Mononuclear cell (primary cell): ENCODE measurements around the gene AMPH. TPM values are rescaled to one million over a fixed set of nuclear protein-coding genes. Genes with fewer than 3 reads are reported as not detected.
"Not testable (repeated sequence)": the region's sequence is repeated elsewhere in the genome, so short reads cannot be mapped to it uniquely, and the experiment has no call there.

Experiments
- H3K27me3 ChIP-seq: 2 replicates; pipeline ENCODE4 v1.6.0; 2011; ENCODE audit warnings: low read length, control low read depth; ENCODE audit not compliant: insufficient read depth
- H3K4me1 ChIP-seq: 2 replicates; pipeline ENCODE4 v1.5.1; 2011; ENCODE audit warnings: mild to moderate bottlenecking, low read length, control low read depth; ENCODE audit not compliant: insufficient read depth
- H3K4me3 ChIP-seq: 2 replicates; pipeline ENCODE4 v1.5.1; 2011; ENCODE audit warnings: mild to moderate bottlenecking, low read length, moderate library complexity
- H3K9me3 ChIP-seq: 2 replicates; pipeline ENCODE4 v1.5.1; 2011; ENCODE audit warnings: low read depth, mild to moderate bottlenecking, control low read depth, low read length
- total RNA-seq: library from RNA; depleted of rRNA; stranded (reverse); fragments of >200 nt; gene quantifications from one replicate; pipeline ENCODE4 v1.2.3, GENCODE V29; 2012

AMPH gene
- total RNA-seq, 1 donor, result 0.10 TPM

GRCh38 chr7:38428041-38428440 lies 203.1 kb downstream of the AMPH start:
- peaks cover 9% of the 10 kb centered on the region for H3K4me1 ChIP-seq
- no peaks in the 10 kb centered on the region for H3K9me3 ChIP-seq
- H3K4me3 ChIP-seq, result no peak overlapping the region
- H3K27me3 ChIP-seq, result no peaks in the 10 kb centered on the region

GRCh38 chr7:38427279-38427955 lies 203.8 kb downstream of the AMPH start:
- H3K4me1 ChIP-seq, result peaks cover 9% of the 10 kb centered on the region
- no peaks in the 10 kb centered on the region for H3K9me3 ChIP-seq
- H3K4me3 ChIP-seq, result no peak overlapping the region
- H3K27me3 ChIP-seq, result no peaks in the 10 kb centered on the region

GRCh38 chr7:38425509-38425908 lies 205.7 kb downstream of the AMPH start:
- no peaks in the 10 kb centered on the region for H3K9me3 ChIP-seq
- no peaks in the 10 kb centered on the region for H3K27me3 ChIP-seq

GRCh38 chr7:38424750-38425463 lies 206.3 kb downstream of the AMPH start:
- Histone ChIP-seq H3K4me1 (peaks cover 9% of the 10 kb centered on the region), H3K9me3 (no peaks in the 10 kb centered on the region), H3K27me3 (no peaks in the 10 kb centered on the region), H3K4me3 (no peak overlapping the region)

More at GRCh38 chr7:38425509-38425908, 205.7 kb downstream of the AMPH start:
- Histone ChIP-seq H3K4me3 (no peak overlapping the region), H3K4me1 (peaks cover 9% of the 10 kb centered on the region)

GRCh38 chr7:38413784-38414183 lies 217.4 kb downstream of the AMPH start:
- Histone ChIP-seq H3K9me3 (no peaks in the 10 kb centered on the region), H3K4me1 (peaks cover 10% of the 10 kb centered on the region), H3K4me3 (no peak overlapping the region), H3K27me3 (no peaks in the 10 kb centered on the region)

- peaks cover 10% of the 10 kb centered on the region for H3K4me1 ChIP-seq
- H3K4me3 ChIP-seq, result no peak overlapping the region
- H3K27me3 ChIP-seq, result no peaks in the 10 kb centered on the region
- H3K9me3 ChIP-seq, result no peaks in the 10 kb centered on the region
Observed at GRCh38 chr7:38411404-38411803, 219.8 kb downstream of the AMPH start.

GRCh38 chr7:38410056-38410455 lies 221.1 kb downstream of the AMPH start:
- H3K4me3 ChIP-seq, result no peak overlapping the region
- peaks cover 10% of the 10 kb centered on the region for H3K4me1 ChIP-seq
- H3K27me3 ChIP-seq, result no peaks in the 10 kb centered on the region

GRCh38 chr7:38409531-38409930 lies 221.6 kb downstream of the AMPH start:
- peaks cover 10% of the 10 kb centered on the region for H3K4me1 ChIP-seq
- peaks cover 3% of the 10 kb centered on the region for H3K27me3 ChIP-seq
- H3K4me3 ChIP-seq, result no peak overlapping the region
- H3K9me3 ChIP-seq, result peaks cover 6% of the 10 kb centered on the region

More at GRCh38 chr7:38410056-38410455, 221.1 kb downstream of the AMPH start:
- peaks cover 1% of the 10 kb centered on the region for H3K9me3 ChIP-seq

- Histone ChIP-seq H3K27me3 (no peaks in the 10 kb centered on the region), H3K4me3 (no peak overlapping the region), H3K9me3 (no peaks in the 10 kb centered on the region), H3K4me1 (peaks cover 19% of the 10 kb centered on the region)
Observed at GRCh38 chr7:38398725-38399321, 232.3 kb downstream of the AMPH start.

GRCh38 chr7:38396852-38397251 lies 234.3 kb downstream of the AMPH start:
- Histone ChIP-seq H3K9me3 (no peaks in the 10 kb centered on the region), H3K4me3 (no peak overlapping the region)

GRCh38 chr7:38395921-38396552 lies 235.1 kb downstream of the AMPH start:
- not testable (repeated sequence) for H3K27me3 ChIP-seq, H3K9me3 ChIP-seq, H3K4me3 ChIP-seq
- H3K4me1 ChIP-seq, result peaks cover 25% of the 10 kb centered on the region

More at GRCh38 chr7:38396852-38397251, 234.3 kb downstream of the AMPH start:
- Histone ChIP-seq H3K27me3 (no peaks in the 10 kb centered on the region), H3K4me1 (peaks cover 25% of the 10 kb centered on the region)

GRCh38 chr7:38394660-38395059 lies 236.5 kb downstream of the AMPH start:
- H3K27me3 ChIP-seq, result no peaks in the 10 kb centered on the region
- H3K9me3 ChIP-seq, result no peaks in the 10 kb centered on the region
- H3K4me3 ChIP-seq, result no peak overlapping the region
- H3K4me1 ChIP-seq, result peaks cover 25% of the 10 kb centered on the region

GRCh38 chr7:38393874-38394273 lies 237.3 kb downstream of the AMPH start:
- Histone ChIP-seq H3K9me3 (no peaks in the 10 kb centered on the region), H3K4me3 (no peak overlapping the region), H3K27me3 (no peaks in the 10 kb centered on the region), H3K4me1 (peaks cover 25% of the 10 kb centered on the region)

- Histone ChIP-seq H3K4me1 (peaks cover 25% of the 10 kb centered on the region), H3K4me3 (no peak overlapping the region), H3K27me3 (no peaks in the 10 kb centered on the region), H3K9me3 (no peaks in the 10 kb centered on the region)
Observed at GRCh38 chr7:38391751-38392150, 239.4 kb downstream of the AMPH start.

GRCh38 chr7:38385682-38386081 lies 245.5 kb downstream of the AMPH start:
- H3K4me1 ChIP-seq, result no peaks in the 10 kb centered on the region
- H3K27me3 ChIP-seq, result no peaks in the 10 kb centered on the region
- no peaks in the 10 kb centered on the region for H3K9me3 ChIP-seq
- no peak overlapping the region for H3K4me3 ChIP-seq
